NB4 (cell line): Measurements from ENCODE around the gene ARMC12.

Experiments used
- CTCF ChIP-seq: IDR thresholded peaks from one replicate; pipeline ENCODE4 v1.5.1; 2012; ENCODE audit warnings: low read depth, low read length
- MAX ChIP-seq: IDR thresholded peaks from 2 replicates; pipeline ENCODE4 v1.6.1; 2011; ENCODE audit warnings: low read depth, low read length

- TF ChIP-seq CTCF: no peak
- TF ChIP-seq MAX: no peak
Measured at GRCh38 chr6:35708585-35708984, 28.2 kb upstream of the ARMC12 start.
